ELR (cell line): Measurements from ENCODE around the gene FLVCR2.
"Not testable (repeated sequence)": the region's sequence is repeated elsewhere in the genome, so short reads cannot be mapped to it uniquely, and the experiment has no call there.

ENCODE experiments used
- DNase-seq: peaks from one replicate; pipeline ENCODE4 v3.0.0-alpha.2; 2015; ENCODE audit warnings: low read depth

FLVCR2 gene

DNA sequence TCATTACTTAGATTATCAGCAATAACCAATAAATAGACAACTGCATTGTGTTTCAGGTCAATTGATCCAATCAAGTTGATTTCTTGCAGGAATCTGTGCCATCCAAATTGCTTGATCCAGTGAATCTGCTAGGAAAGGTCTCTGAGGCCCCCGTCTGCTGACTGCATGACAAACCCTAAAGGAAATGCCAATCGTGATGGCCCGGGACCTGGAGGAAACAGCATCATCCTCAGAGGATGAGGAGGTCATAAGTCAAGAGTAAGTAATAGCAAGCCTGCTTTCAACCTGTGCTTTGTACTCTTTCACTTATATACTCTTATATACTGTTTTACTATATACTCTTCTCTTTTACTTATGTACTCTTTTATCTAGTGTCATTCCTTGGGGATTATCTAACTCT is 84.5 kb downstream of the FLVCR2 start:
- peak; percentile 74 for DNase-seq

GRCh38 chr14:75667099-75667765 is 88.8 kb downstream of the FLVCR2 start:
- DNase-seq, result no peak

DNA sequence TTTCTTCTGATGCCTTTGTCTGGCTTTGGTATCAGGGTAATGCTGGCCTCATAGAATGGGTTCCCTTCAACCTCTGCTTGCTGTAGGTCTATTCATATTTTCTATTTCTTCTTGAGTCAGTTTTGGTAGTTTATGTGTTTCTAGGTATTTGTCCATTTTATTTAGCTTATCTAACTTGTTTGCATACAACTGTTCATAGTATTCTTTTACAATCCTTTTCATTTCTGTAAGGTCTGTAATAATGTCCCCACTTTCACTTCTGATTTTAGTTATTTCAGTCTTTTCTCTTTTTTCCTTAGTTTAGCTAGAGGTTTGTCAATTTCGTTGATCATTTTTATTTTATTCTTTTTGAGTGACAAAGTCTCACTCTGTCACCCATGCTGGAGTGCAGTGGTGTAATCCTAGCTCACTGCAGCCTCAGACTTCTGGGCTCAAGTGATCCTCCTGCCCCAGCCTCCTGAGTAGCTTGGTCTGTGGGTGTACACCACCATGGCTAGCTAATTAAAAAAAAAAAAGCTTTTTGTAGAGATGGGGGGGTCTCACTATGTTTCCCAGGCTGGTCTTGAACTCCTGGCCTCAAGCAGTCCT is 94.3 kb downstream of the FLVCR2 start:
- DNase-seq, result no peak

DNA sequence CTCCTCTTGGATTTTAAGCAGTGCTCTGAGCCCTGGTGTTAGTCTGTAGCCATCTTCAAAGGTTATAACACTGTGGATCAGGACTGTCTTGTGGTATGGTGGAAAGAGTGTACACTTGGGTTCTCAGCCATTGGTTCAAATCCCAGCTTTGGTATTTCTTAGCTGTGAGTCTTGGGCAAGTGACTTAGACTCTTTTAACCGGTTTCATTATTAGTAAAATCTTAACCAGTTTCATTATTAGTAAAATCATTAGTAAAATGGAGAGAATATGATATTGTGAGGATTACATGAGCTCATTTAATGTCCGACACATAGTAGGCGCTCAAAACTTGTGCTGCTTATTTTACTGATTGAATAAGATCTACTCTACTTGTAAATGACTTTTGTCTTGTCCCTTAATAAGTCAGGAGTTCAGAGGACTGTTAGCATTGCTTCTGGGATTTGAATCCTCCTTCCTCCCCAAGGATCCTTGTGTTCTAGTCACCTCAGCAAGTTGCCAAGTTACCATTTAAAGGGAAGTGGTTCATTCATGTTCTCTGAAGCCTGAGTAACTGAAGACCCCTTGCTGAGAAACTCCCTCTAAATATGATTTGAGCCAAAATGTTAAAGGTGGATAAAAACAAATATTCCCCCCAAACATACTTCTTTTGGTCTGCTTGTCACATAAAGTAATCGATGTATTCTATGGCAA is 95.1 kb downstream of the FLVCR2 start:
- DNase-seq, result no peak

DNA sequence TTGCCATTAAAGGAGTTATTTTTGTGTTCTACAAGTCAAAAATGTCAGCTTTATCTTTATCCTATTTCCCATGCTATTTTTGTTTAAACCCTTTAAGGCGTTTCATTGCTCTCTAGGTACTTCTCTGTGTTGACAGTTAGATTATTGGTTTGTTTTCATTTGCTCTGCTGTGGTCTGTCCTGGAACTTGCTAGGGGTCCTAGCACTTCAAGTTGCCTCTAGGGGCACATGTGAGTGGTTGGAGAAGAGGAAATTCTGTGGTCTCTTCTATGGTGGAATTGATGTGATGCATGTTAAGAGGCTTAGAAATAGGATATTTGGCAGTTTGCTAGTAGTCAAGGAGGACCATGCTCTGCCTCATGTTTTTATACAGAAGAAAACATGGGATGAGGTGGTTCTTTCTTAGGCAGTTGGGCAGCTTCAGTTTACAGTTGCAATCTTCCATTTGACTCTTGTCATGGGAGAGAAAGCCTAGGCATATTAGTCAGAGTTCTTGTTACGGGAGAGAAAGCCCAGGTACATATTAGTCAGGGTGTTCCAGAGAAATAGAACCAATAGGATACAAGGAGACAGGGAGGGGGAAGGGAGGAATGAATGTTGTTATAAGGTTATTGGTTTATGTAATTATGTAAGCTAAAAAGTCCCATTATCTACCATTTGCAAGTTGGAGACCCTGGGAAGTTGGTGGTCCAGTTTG is 97.0 kb downstream of the FLVCR2 start:
- DNase-seq, result peak; percentile 19

- DNase-seq, result no peak
Measured at GRCh38 chr14:75685910-75686309, 107.5 kb downstream of the FLVCR2 start.

- DNase-seq, result peak; percentile 5
Measured at GRCh38 chr14:75689012-75689411, 110.6 kb downstream of the FLVCR2 start.

GRCh38 chr14:75690010-75690409 is 111.6 kb downstream of the FLVCR2 start:
- no peak for DNase-seq

- DNase-seq, result not testable (repeated sequence)
Measured at GRCh38 chr14:75695025-75695424, 116.6 kb downstream of the FLVCR2 start.

GRCh38 chr14:75697386-75697785 is 119.0 kb downstream of the FLVCR2 start:
- DNase-seq, result no peak
